HL-60 (cell line): Measurements from ENCODE around the gene ALDH9A1.

Source experiments
- CTCF ChIP-seq: IDR thresholded peaks from one replicate; pipeline ENCODE4 v1.5.1; 2011; ENCODE audit warnings: low read length, control low read depth, inconsistent platforms; ENCODE audit not compliant: insufficient read depth
- POLR2AphosphoS5 ChIP-seq: IDR thresholded peaks from 2 replicates; pipeline ENCODE4 v1.6.1; 2012; ENCODE audit warnings: low read depth
- REST ChIP-seq: IDR thresholded peaks from 2 replicates; pipeline ENCODE4 v1.6.1; 2012; ENCODE audit warnings: low read depth; ENCODE audit not compliant: insufficient replicate concordance
- SPI1 ChIP-seq: IDR thresholded peaks from 2 replicates; pipeline ENCODE4 v1.6.1; 2012; ENCODE audit warnings: low read depth, mild to moderate bottlenecking, borderline replicate concordance

- TF ChIP-seq POLR2AphosphoS5: no peak
- no peak for TF ChIP-seq CTCF
- no peak for TF ChIP-seq REST
- TF ChIP-seq SPI1: no peak
Measured at GRCh38 chr1:165679282-165680036, 18.9 kb downstream of the ALDH9A1 start.
